SKM-1 (cell line): Measurements from ENCODE around the gene EDNRA.

ENCODE experiments used
- DNase-seq: peaks from one replicate; lab custom pipeline; 2025; ENCODE audit not compliant: unreplicated experiment; lab: John Stamatoyannopoulos, UW

The EDNRA gene

GRCh38 chr4:147539959-147540358 lies 59.1 kb downstream of the EDNRA start:
- no peak for DNase-seq

GRCh38 chr4:147542229-147542990 lies 61.5 kb downstream of the EDNRA start:
- DNase-seq = no peak

- no peak for DNase-seq
These were observed 62.1 kb downstream of the EDNRA start for GRCh38 chr4:147543034-147543433.

DNA sequence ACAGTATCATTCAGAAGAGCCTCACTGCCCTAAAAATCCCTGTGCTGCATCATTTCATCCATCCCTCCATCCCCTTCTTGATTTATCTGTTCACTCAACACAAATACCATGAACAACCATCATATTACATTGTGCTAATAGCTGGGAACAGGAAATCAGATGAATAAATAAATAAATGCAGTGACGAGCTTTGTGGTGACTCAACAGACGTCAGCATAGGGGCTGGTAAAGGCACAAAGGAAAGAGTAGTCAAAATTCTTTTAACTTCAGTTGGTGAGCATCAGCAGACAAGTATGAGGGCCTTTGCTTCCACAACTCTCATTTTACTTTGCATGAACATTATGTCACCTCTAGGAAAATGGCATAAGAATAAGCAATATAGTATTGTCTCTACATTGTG lies 65.5 kb downstream of the EDNRA start:
- no peak for DNase-seq

DNA sequence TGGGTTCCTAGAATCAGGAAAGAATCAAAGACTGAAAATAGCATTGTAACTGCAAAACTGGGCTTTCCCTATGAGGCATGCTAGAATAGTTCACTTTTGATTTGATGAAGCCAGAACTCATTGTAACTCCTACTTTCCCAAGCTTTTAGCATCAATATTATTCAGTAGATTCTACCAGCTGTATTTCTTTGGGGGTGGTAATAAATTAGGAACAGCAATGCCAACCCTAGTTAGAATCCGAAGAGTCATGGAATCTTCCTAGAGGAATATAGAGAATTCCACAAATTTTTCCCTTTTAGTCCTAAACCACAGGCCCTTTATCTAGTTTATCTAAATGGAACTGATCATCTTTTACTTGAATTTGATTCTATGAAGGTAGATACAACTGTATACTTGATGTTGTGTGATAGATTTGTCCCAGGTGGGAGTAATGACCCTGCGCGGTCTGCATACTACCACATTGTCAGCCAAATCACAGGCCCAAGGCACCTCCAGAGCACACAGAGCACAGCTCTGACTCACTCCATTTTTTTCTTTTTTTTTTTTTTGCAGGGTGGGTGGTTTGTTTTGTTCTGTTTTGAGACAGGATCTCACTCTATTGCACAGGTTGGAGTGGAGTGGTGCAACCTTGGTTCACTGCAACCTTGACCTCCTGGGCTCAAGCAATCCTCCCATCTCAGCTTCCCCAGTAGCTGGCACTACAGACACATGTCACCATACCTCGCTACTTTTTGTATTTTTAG lies 66.6 kb downstream of the EDNRA start:
- no peak for DNase-seq

DNA sequence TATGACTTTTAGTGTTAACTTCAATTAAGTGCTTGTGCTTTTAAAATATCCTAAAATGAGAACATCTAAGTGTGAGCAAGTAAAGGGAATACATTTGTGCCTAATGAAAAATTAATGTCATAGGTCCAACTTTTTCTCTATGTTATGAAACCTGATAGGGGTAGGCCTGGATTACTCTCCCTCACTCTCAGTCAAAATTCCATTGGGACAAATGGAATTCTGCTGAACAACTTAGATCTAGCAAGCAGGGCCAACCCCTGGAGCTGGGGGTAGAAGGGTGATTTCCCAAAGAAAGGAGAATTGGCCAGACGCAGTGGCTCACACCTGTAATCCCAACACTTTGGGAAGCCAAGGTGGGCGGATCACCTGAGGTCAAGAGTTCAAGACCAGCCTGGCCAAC lies 67.4 kb downstream of the EDNRA start:
- DNase-seq = no peak

DNA sequence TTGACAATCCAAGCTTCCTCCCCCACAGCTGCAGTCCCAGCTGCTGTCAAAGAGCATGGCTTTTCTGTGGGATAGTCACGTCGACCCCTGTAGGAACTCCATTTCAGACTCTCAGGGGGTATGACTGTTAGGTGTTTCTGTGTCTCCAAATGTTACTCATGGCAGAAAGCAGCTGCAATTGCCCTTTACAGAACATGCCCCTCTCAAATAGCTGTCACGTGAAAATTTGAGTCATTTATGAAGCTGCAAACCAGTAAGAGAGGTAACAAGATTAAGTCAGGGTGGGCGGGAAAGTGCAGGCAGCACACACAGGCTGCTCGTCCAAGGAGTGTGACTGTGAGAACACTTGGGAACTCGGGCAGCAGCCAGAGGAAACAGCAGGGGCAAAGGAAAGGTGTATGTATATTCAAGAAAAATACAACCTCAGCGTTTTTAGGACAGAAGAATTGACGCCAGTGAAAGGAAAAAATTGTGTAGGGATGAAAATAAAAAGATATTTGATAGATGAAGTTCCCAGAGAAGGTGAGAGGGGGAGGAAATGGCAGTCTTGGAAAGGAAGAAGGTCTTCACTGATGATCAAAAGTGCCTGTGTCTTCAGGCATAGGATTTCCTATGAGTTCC lies 69.8 kb downstream of the EDNRA start:
- no peak for DNase-seq

GRCh38 chr4:147560625-147561024 lies 79.7 kb downstream of the EDNRA start:
- DNase-seq = no peak

GRCh38 chr4:147566762-147567161 lies 85.9 kb downstream of the EDNRA start:
- no peak for DNase-seq

DNA sequence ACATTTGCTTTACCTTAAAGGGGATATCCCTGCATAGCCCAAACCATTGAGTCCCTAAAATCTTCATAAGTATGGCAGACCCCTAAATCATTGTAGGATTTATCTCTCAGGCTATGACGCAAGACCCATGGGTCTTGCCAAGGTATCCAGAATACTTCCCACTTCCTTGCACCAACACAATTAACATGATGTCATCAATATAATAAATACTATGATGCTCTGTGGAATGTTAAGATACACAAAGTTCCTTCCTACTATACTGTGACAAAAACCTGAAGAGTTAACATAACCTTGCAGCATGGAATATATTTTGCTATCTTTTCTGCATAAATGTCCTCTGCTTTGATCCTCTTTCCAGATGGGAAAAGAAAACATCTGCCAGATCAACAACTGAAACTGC lies 86.4 kb downstream of the EDNRA start:
- DNase-seq = no peak

GRCh38 chr4:147570616-147571015 lies 89.7 kb downstream of the EDNRA start:
- DNase-seq = no peak

DNA sequence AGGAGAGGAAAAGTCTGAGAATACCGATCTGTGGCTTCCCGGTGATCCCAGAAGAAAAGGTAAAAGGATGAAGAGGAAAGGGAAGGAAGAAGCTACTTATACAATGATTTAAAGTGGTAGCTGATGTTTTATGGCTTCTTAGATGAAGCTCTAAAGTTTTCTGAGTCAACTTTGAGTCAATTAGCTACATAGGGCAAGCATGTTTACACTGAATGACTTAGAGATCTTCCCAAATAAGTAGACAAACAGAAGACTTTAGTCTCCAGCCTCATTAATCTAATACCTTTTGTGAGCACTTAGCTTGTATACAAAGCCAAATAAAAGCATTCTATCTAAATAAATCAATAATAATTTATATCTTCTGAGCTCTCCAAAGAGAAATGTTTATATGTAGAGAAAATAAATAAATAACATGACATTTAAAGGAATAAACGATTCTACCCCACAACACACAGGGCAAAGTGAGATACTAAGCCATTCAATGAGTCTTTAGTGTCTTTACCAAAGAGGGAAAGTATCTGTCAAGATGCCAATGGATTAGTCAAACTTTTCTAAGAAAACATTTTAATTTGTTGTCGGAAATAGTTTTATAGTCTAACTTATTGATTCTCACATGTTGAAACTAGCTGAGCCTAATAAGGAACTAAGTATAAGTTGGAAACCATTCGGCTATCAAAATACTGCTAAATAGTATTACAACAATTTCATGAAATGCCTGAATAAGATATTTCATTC lies 90.3 kb downstream of the EDNRA start:
- DNase-seq = no peak

GRCh38 chr4:147576084-147576483 lies 95.2 kb downstream of the EDNRA start:
- no peak for DNase-seq

GRCh38 chr4:147578051-147578476 lies 97.2 kb downstream of the EDNRA start:
- DNase-seq = no peak

GRCh38 chr4:147578593-147578992 lies 97.7 kb downstream of the EDNRA start:
- DNase-seq = no peak

- DNase-seq = no peak
These were observed 99.5 kb downstream of the EDNRA start for GRCh38 chr4:147580396-147580795.

DNA sequence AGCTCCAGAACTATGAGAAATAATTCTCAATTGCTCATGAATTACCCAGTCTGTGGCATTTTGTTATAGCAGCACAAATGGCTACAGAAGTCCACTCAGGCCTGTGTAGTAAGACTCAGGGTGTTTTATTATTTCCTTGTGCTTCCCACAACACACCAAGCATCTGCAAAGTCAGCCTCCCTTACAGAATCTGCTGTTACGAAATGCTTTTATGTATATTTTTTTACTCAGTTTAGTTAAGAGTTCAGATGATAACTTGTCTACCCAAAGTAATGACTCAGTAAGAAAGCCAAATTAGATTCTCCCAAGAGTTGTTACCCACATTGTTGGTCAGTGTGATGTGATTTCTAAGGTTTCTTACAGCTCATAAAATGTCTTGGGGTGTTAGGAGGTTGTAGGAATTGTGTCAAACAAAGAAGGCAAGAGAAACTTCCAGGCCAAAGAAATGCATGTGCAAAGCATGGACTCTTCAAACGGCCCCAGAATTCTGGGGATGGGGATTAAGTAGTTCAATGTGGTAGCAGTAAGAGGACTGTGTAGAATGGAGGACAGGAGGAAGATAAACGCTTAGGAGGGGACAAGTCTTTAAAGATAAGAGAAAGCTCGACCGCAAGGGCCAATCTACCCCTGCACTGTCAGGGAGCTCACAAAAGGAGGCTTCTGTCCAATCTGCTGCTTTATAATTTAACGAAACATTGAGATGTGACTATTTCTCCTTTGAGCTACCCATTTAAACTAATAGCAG lies 100.9 kb downstream of the EDNRA start:
- no peak for DNase-seq

GRCh38 chr4:147582386-147583060 lies 101.6 kb downstream of the EDNRA start:
- no peak for DNase-seq

- DNase-seq = no peak
These were observed 103.0 kb downstream of the EDNRA start for GRCh38 chr4:147583876-147584275.

DNA sequence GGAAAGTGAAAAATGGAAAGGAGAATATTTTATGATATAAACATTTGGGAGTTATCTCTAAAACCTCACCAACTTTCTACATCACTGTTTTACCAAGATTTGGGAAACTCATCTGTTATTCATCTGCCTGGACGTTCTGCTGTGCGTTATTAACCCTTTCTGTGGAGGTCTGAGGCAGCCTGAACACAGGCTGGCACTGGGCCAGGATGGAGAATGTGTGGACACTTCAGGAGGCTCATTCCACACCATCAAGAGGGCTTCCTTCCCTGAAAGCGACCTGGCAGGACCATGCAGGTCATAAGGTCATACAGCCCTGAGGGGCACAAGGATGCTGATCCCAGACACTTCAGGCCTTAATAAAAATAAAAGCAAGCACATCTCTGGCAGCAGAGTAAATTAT lies 105.1 kb downstream of the EDNRA start:
- no peak for DNase-seq
